ENCODE measurements around the gene TIA1. TPM values are rescaled to one million over a fixed set of nuclear protein-coding genes. Genes with fewer than 3 reads are reported as not detected.
A peak's percentile ranks its signal among the peaks of the same experiment; 100 is the strongest.
"Not testable (repeated sequence)": the region's sequence is repeated elsewhere in the genome, so short reads cannot be mapped to it uniquely, and the experiment has no call there.

Gene TIA1
- total RNA-seq: 87.0 to 121 TPM (median 94.8 TPM) in 3 replicates
- long read RNA-seq, full-length matches to known transcripts: 29 of 54 reads
- long read RNA-seq, partial matches to known transcripts: 6 of 54 reads
- long read RNA-seq, other reads (novel, unspliced or antisense): 19 of 54 reads

GRCh38 chr2:70248181-70248847 is at the start of gene TIA1:
TSS of gene TIA1 (minus strand) at chr2:70248628. CDS start at chr2:70248430, 198 bp downstream.
- H3K9me3 Mint-ChIP-seq (ENCODE audit: low read depth): no peaks in the 10 kb centered on the region
- TF ChIP-seq CTCF (IDR thresholded peaks at IDR 0.05): no peak
- peak within 1 kb of the TSS; percentile 99 for H3K27ac Mint-ChIP-seq (ENCODE audit: unreplicated experiment)
- peak; percentile 98 for DNase-seq (ENCODE audit: low spot score)
- no peaks in the 10 kb centered on the region for H3K36me3 Mint-ChIP-seq (ENCODE audit: low read depth)
- peaks cover 38% of the 10 kb centered on the region for H3K4me1 Mint-ChIP-seq (ENCODE audit: low read depth)
- H3K4me3 Mint-ChIP-seq (ENCODE audit: unreplicated experiment): peak within 1 kb of the TSS; percentile 89
- no peaks in the 10 kb centered on the region for H3K27me3 Mint-ChIP-seq (ENCODE audit: low read depth)

DNA sequence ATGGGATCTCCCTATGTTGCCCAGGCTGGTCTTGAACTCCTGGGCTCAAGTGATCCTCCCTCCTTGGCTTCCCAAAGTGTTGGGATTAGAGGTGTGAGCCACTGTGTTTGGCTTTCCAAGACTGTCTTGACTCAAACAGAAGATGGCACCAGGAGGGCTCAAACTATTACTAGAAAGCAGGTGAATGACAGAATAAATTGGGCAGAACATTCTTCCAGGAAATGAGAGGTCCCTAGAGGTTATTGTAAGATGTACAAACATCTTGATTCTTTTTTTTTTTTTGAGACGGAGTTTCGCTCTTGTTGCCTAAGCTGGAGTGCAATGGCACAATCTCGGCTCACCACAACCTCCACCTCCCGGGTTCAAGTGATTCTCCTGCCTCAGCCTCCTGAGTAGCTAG is 49.4 kb upstream of the TIA1 start:
- H3K4me3 Mint-ChIP-seq (ENCODE audit: unreplicated experiment); H3K27me3 Mint-ChIP-seq (ENCODE audit: low read depth); H3K27ac Mint-ChIP-seq (ENCODE audit: unreplicated experiment); DNase-seq (ENCODE audit: low spot score); H3K36me3 Mint-ChIP-seq (ENCODE audit: low read depth); H3K9me3 Mint-ChIP-seq (ENCODE audit: low read depth): not testable (repeated sequence)
- H3K4me1 Mint-ChIP-seq (ENCODE audit: low read depth): peaks cover 10% of the 10 kb centered on the region

- H3K4me1 Mint-ChIP-seq (ENCODE audit: low read depth): no peaks in the 10 kb centered on the region
- DNase-seq (ENCODE audit: low spot score): no peak
- no peak overlapping the region for H3K4me3 Mint-ChIP-seq (ENCODE audit: unreplicated experiment)
- H3K27me3 Mint-ChIP-seq (ENCODE audit: low read depth): no peaks in the 10 kb centered on the region
- no peaks in the 10 kb centered on the region for H3K9me3 Mint-ChIP-seq (ENCODE audit: low read depth)
- peaks cover 31% of the 10 kb centered on the region for H3K36me3 Mint-ChIP-seq (ENCODE audit: low read depth)
- TF ChIP-seq CTCF (IDR thresholded peaks at IDR 0.05): no peak
- H3K27ac Mint-ChIP-seq (ENCODE audit: unreplicated experiment): no peak overlapping the region
Observed at GRCh38 chr2:70283500-70284191, 35.2 kb upstream of the TIA1 start.

GRCh38 chr2:70282439-70282838 is 34.0 kb upstream of the TIA1 start:
- no peak for TF ChIP-seq CTCF (IDR thresholded peaks at IDR 0.05)
- DNase-seq (ENCODE audit: low spot score): no peak
- no peak overlapping the region for H3K4me3 Mint-ChIP-seq (ENCODE audit: unreplicated experiment)
- H3K27ac Mint-ChIP-seq (ENCODE audit: unreplicated experiment): no peak overlapping the region
- no peaks in the 10 kb centered on the region for H3K9me3 Mint-ChIP-seq (ENCODE audit: low read depth)
- H3K4me1 Mint-ChIP-seq (ENCODE audit: low read depth): no peaks in the 10 kb centered on the region
- H3K36me3 Mint-ChIP-seq (ENCODE audit: low read depth): peaks cover 33% of the 10 kb centered on the region
- H3K27me3 Mint-ChIP-seq (ENCODE audit: low read depth): no peaks in the 10 kb centered on the region

- Mint-ChIP-seq H3K4me3 (ENCODE audit: unreplicated experiment) (no peak overlapping the region), H3K27me3 (ENCODE audit: low read depth) (no peaks in the 10 kb centered on the region), H3K4me1 (ENCODE audit: low read depth) (no peaks in the 10 kb centered on the region), H3K36me3 (ENCODE audit: low read depth) (peaks cover 31% of the 10 kb centered on the region), H3K9me3 (ENCODE audit: low read depth) (no peaks in the 10 kb centered on the region), H3K27ac (ENCODE audit: unreplicated experiment) (no peak overlapping the region)
- TF ChIP-seq CTCF (IDR thresholded peaks at IDR 0.05): no peak
- DNase-seq (ENCODE audit: low spot score): no peak
Observed at GRCh38 chr2:70280242-70280798, 31.9 kb upstream of the TIA1 start.

Data from chondrocyte (in vitro differentiated cells).